Stomach (tissue), 9 donors: Measurements from ENCODE around the gene SPATA21. TPM values are rescaled to one million over a fixed set of nuclear protein-coding genes. Genes with fewer than 3 reads are reported as not detected.

ENCODE experiments used
- DNase-seq, 2 donors: peaks; one replicate each; pipeline versions ENCODE4 v3.0.0 to v3.0.0-alpha.2; 2013 to 2019
- H3K27ac ChIP-seq, 5 donors: fragments of 200-600 bp in 4 of 5; sonication (generic) in 4 of 5; one replicate each; pipeline ENCODE4 v1.5.1; 2013 to 2019; ENCODE audit warnings: mild to moderate bottlenecking in 1 of 5, moderate library complexity in 1 of 5
- H3K27me3 ChIP-seq, 3 donors: fragments of 200-600 bp; sonication (generic); one replicate each; pipeline ENCODE4 v1.5.1; 2017 to 2019; ENCODE audit warnings: mixed run types in 1 of 3
- H3K36me3 ChIP-seq, 4 donors: fragments of 200-600 bp; sonication (generic); 1 replicate in 3 of 4; 2 replicates in 1 of 4; pipeline ENCODE4 v1.5.1; 2016 to 2019
- H3K4me1 ChIP-seq, 4 donors: fragments of 200-600 bp; sonication (generic); one replicate each; pipeline ENCODE4 v1.5.1; 2016 to 2019
- H3K4me3 ChIP-seq, 4 donors: fragments of 200-600 bp; sonication (generic) in 3 of 4; one replicate each; pipeline ENCODE4 v1.5.1; 2016 to 2019; ENCODE audit warnings: mild to moderate bottlenecking in 1 of 4
- H3K9me3 ChIP-seq, 4 donors: fragments of 200-600 bp; sonication (generic); one replicate each; pipeline ENCODE4 v1.5.1; 2016 to 2019
- CTCF ChIP-seq, 7 experiments: fragments of 450-650 bp in 4 of 7; fragments of 200-600 bp in 3 of 7; sonication (generic) in 3 of 7; IDR thresholded peaks; one replicate each; pipeline ENCODE4 v1.5.1; 2016 to 2019; ENCODE audit warnings: antibody characterized with exemption in 7 of 7, control low read depth in 2 of 7, mild to moderate bottlenecking in 1 of 7
- EP300 ChIP-seq: sonication (generic); formaldehyde crosslinking; IDR thresholded peaks from one replicate; pipeline ENCODE4 v1.6.1; 2017; ENCODE audit warnings: antibody characterized with exemption
- POLR2A ChIP-seq, 4 donors: fragments of 450-650 bp; IDR thresholded peaks; one replicate each; pipeline ENCODE4 v1.6.1; 2016; ENCODE audit warnings: antibody characterized with exemption in 4 of 4, control low read depth in 2 of 4, mild to moderate bottlenecking in 1 of 4, moderate library complexity in 1 of 4
- POLR2AphosphoS5 ChIP-seq, 3 donors: sonication (generic); formaldehyde crosslinking; IDR thresholded peaks; one replicate each; pipeline ENCODE4 v1.6.1; 2016; ENCODE audit warnings: antibody characterized with exemption in 3 of 3
- WGBS, 5 donors: extraction: QIAGEN DNeasy Blood & Tissue Kit in 3 of 5; methylation state at CpG; one replicate each; pipeline versions ENCODE4 v1.1.5 to v1.1.7; 2013 to 2018; 5-methylcytosine and 5-hydroxymethylcytosine counted together
- intact Hi-C: fragments of 100-400 bp; cut with DNase I; formaldehyde crosslinking; loops from one replicate; pipeline ENCODE4 v1.15.1; 2023; ENCODE audit warnings: low total_unique reads
- polyA plus RNA-seq, 3 donors: library from polyadenylated mRNA; stranded (reverse); fragments of 200-250 nt; gene quantifications; one replicate each; pipeline ENCODE4 v1.2.3, GENCODE V29; 2013
- total RNA-seq, 5 donors: library from RNA; depleted of rRNA; stranded (reverse); fragments of >200 nt; gene quantifications; one replicate each; pipeline versions ENCODE4 v1.1.0 to v1.2.3, GENCODE V29; 2014 to 2016
- donor health status: healthy with polysubstance abuse.
- donor health status: Bipolar disorder and iron deficiency.
- donor health status: healthy.

Gene SPATA21
- total and polyA plus RNA-seq, 8 donors, result 0.25 to 0.31 (median 0.30) TPM; not detected in 5

- Histone ChIP-seq H3K36me3 (peaks cover 37 to 54% (median 47%) of the 10 kb centered on the region in 4 donors), H3K4me1 (peaks cover 17 to 39% (median 33%) of the 10 kb centered on the region in 4 donors), H3K27ac (no peak overlapping the region), H3K9me3 (no peaks in the 10 kb centered on the region), H3K27me3 (no peaks in the 10 kb centered on the region), H3K4me3 (no peak overlapping the region)
- DNase-seq, result no peak
- intact Hi-C loops, result no loop called here
- TF ChIP-seq CTCF (IDR thresholded peaks at IDR 0.05), result no peak
- no peak for TF ChIP-seq POLR2AphosphoS5 (IDR thresholded peaks at IDR 0.05)
- TF ChIP-seq POLR2A (IDR thresholded peaks at IDR 0.05), result no peak
- TF ChIP-seq EP300, result no peak
- WGBS, 5 donors, result 53 to 76% (median 70%) methylated on average over 2 of the region's 2 CpGs
These were observed 5.7 kb upstream of the SPATA21 start for GRCh38 chr1:16442941-16443340.

GRCh38 chr1:16442265-16442664, 5.0 kb upstream of the SPATA21 start:
- Histone ChIP-seq H3K4me1 (peaks cover 17 to 39% (median 33%) of the 10 kb centered on the region in 4 donors), H3K9me3 (no peaks in the 10 kb centered on the region), H3K27ac (no peak overlapping the region), H3K27me3 (no peaks in the 10 kb centered on the region), H3K36me3 (peaks cover 30 to 47% (median 41%) of the 10 kb centered on the region in 4 donors), H3K4me3 (peak overlapping the region in 1 of 4 donors; percentile 99)
- peak in 1 of 2 donors; percentile 17 for DNase-seq
- TF ChIP-seq POLR2AphosphoS5 (IDR thresholded peaks at IDR 0.05) (no peak), EP300 (no peak), POLR2A (IDR thresholded peaks at IDR 0.05) (no peak), CTCF (IDR thresholded peaks at IDR 0.05) (no peak)
- intact Hi-C loops, result no loop called here
- WGBS, 5 donors, result 86 to 94% (median 89%) methylated on average over 7 of the region's 7 CpGs

- H3K36me3 ChIP-seq, result peaks cover 23 to 37% (median 31%) of the 10 kb centered on the region in 4 donors
- H3K4me3 ChIP-seq, result peak overlapping the region; percentile 78 to 99 (median 96)
- H3K9me3 ChIP-seq, result no peaks in the 10 kb centered on the region
- intact Hi-C loops, result no loop called here
- 1 to 3% (median 1%) methylated on average over 12 of the region's 12 CpGs for WGBS, 5 donors
- peaks cover 17 to 39% (median 33%) of the 10 kb centered on the region in 4 donors for H3K4me1 ChIP-seq
- H3K27ac ChIP-seq, result peak overlapping the region; percentile 68 to 87 (median 85)
- no peak for DNase-seq
- no peaks in the 10 kb centered on the region for H3K27me3 ChIP-seq
- TF ChIP-seq CTCF (IDR thresholded peaks at IDR 0.05) (no peak), POLR2A (IDR thresholded peaks at IDR 0.05) (no peak), POLR2AphosphoS5 (IDR thresholded peaks at IDR 0.05) (peak in 1 of 3 donors; percentile 6), EP300 (no peak)
These were observed 4.0 kb upstream of the SPATA21 start for GRCh38 chr1:16441282-16441665.

- TF ChIP-seq POLR2A (IDR thresholded peaks at IDR 0.05) (no peak), POLR2AphosphoS5 (IDR thresholded peaks at IDR 0.05) (peak; percentile 74 to 94 (median 88)), CTCF (IDR thresholded peaks at IDR 0.05) (peak in 5 of 7 experiments; percentile 70 to 87 (median 86))
- 0% methylated on average over 52 to 68 of the region's 68 CpGs for WGBS, 5 donors
- DNase-seq, result peak; percentile 93 to 98
- no peaks in the 10 kb centered on the region for H3K9me3 ChIP-seq
- H3K4me3 ChIP-seq, result peak within 1 kb of the TSS; percentile 78 to 99 (median 96)
- intact Hi-C loops, result no loop called here
- H3K4me1 ChIP-seq, result peaks cover 17 to 39% (median 33%) of the 10 kb centered on the region in 4 donors
- peaks cover 18 to 31% (median 25%) of the 10 kb centered on the region in 4 donors for H3K36me3 ChIP-seq
- no peaks in the 10 kb centered on the region for H3K27me3 ChIP-seq
- H3K27ac ChIP-seq, result peak within 1 kb of the TSS; percentile 68 to 87 (median 85)
These were observed 3.5 kb upstream of the SPATA21 start, which contains the start of gene NECAP2 for GRCh38 chr1:16440470-16441281. NECAP2 (plus strand) TSS chr1:16440724; CDS start chr1:16440762, 38 bp downstream.
